Measurements from ENCODE around the gene TMEM9. TPM values are rescaled to one million over a fixed set of nuclear protein-coding genes. Genes with fewer than 3 reads are reported as not detected.

TMEM9 gene
- total RNA-seq, 2 experiments from 2014 or later: 15.7 to 16.5 TPM

DNA sequence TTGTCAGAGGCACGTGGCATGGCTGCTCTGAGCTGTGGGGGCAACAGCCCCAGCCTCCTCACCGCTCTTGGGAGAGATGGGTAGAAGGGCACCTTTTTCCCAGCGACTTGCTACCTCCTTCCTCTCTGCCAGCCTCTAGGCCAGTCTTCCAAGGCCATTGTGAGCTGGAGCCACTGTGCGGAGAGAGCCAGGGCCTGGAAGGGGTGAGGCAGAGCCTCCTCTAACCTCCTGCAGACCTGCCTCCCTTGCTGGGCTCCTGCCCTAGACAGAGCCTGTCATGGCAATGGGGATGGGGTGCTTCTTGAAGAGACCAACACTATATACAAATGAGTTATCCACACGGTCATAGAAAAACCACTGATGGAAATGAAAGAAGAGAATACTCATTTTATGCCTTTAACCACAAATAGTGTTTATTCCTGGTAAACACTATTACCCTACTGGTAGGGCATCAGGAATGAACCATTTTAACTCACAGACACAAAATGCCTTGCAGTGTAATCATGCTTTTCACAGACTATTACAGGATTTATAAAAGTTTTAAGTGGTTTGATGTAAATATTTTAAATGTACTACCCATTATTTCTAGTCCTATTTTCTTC is 31.4 kb upstream of the TMEM9 start:
- H3K36me3 Mint-ChIP-seq (ENCODE audit: low read depth): no peaks in the 10 kb centered on the region
- no peaks in the 10 kb centered on the region for H3K4me1 ChIP-seq (ENCODE audit: insufficient read depth, low read length)
- ChIA-PET CTCF (no interaction called here), POLR2A (no interaction called here)
- peaks cover 42% of the 10 kb centered on the region for H3K27me3 Mint-ChIP-seq
- TF ChIP-seq, protein P1, sequence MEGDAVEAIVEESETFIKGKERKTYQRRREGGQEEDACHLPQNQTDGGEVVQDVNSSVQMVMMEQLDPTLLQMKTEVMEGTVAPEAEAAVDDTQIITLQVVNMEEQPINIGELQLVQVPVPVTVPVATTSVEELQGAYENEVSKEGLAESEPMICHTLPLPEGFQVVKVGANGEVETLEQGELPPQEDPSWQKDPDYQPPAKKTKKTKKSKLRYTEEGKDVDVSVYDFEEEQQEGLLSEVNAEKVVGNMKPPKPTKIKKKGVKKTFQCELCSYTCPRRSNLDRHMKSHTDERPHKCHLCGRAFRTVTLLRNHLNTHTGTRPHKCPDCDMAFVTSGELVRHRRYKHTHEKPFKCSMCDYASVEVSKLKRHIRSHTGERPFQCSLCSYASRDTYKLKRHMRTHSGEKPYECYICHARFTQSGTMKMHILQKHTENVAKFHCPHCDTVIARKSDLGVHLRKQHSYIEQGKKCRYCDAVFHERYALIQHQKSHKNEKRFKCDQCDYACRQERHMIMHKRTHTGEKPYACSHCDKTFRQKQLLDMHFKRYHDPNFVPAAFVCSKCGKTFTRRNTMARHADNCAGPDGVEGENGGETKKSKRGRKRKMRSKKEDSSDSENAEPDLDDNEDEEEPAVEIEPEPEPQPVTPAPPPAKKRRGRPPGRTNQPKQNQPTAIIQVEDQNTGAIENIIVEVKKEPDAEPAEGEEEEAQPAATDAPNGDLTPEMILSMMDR (IDR thresholded peaks at IDR 0.05): no peak
- no peaks in the 10 kb centered on the region for H3K36me3 ChIP-seq (ENCODE audit: insufficient read depth, low read length)
- peaks cover 5 to 7% of the 10 kb centered on the region in 2 experiments for H3K27me3 ChIP-seq (ENCODE audit: control insufficient read depth in 1 of 2, insufficient read depth in 2 of 2, low read length in 2 of 2)
- no peak overlapping the region for H3K27ac ChIP-seq (ENCODE audit: low read depth in 1 of 2, low read length in 2 of 2)
- no peaks in the 10 kb centered on the region for H3K9me3 ChIP-seq (ENCODE audit: control insufficient read depth in 1 of 2, insufficient read depth in 1 of 2, low read length in 2 of 2)
- no peak for DNase-seq
- H3K9me3 Mint-ChIP-seq: no peaks in the 10 kb centered on the region
- intact Hi-C loops (cut with DNase I, micrococcal nuclease): loop anchor here in 1 of 2 experiments (1.0 kb wide), 1 partner anchor 35 kb away; no protein-coding TSS in a partner anchor
- H3K4me3 Mint-ChIP-seq: no peak overlapping the region
- H3K27ac Mint-ChIP-seq: no peak overlapping the region
- no peak for ATAC-seq (ENCODE audit: poor library complexity)
- H3K4me1 Mint-ChIP-seq (ENCODE audit: low read depth): no peaks in the 10 kb centered on the region
- no peak overlapping the region for H3K4me3 ChIP-seq (ENCODE audit: low read length)

DNA sequence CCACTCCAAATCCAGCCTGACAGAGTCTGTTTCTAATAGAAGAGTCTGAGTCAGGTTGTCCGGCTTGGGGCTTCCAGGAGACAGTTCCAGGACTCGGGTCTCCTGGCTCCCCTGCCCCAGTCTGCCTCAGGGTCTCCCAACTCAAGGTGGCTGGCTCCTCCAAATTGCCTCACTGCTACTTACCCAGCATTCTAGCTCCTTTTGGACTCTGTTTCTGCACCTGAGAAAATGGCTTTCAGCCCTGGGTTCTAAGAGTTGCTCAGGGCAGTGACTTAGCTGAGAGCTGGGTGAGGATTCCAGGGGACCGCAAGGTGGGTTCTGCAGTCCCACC is 30.8 kb upstream of the TMEM9 start:
- no peak overlapping the region for H3K27ac ChIP-seq (ENCODE audit: low read depth in 1 of 2, low read length in 2 of 2)
- H3K4me1 ChIP-seq (ENCODE audit: insufficient read depth, low read length): no peaks in the 10 kb centered on the region
- ATAC-seq (ENCODE audit: poor library complexity) (no peak), DNase-seq (no peak)
- Mint-ChIP-seq H3K27ac (no peak overlapping the region), H3K36me3 (ENCODE audit: low read depth) (no peaks in the 10 kb centered on the region), H3K4me3 (no peak overlapping the region), H3K9me3 (no peaks in the 10 kb centered on the region), H3K4me1 (ENCODE audit: low read depth) (no peaks in the 10 kb centered on the region), H3K27me3 (peaks cover 43% of the 10 kb centered on the region)
- no peaks in the 10 kb centered on the region for H3K9me3 ChIP-seq (ENCODE audit: control insufficient read depth in 1 of 2, insufficient read depth in 1 of 2, low read length in 2 of 2)
- H3K4me3 ChIP-seq (ENCODE audit: low read length): no peak overlapping the region
- POLR2A ChIA-PET: no interaction called here
- H3K27me3 ChIP-seq (ENCODE audit: control insufficient read depth in 1 of 2, insufficient read depth in 2 of 2, low read length in 2 of 2): peaks cover 5% of the 10 kb centered on the region in 2 experiments
- H3K36me3 ChIP-seq (ENCODE audit: insufficient read depth, low read length): no peaks in the 10 kb centered on the region
- CTCF ChIA-PET: no interaction called here
- TF ChIP-seq, protein P1 (IDR thresholded peaks at IDR 0.05): no peak
- intact Hi-C loops (cut with DNase I, micrococcal nuclease): loop anchor here in 1 of 2 experiments (1.0 kb wide), 1 partner anchor 35 kb away; no protein-coding TSS in a partner anchor

DNA sequence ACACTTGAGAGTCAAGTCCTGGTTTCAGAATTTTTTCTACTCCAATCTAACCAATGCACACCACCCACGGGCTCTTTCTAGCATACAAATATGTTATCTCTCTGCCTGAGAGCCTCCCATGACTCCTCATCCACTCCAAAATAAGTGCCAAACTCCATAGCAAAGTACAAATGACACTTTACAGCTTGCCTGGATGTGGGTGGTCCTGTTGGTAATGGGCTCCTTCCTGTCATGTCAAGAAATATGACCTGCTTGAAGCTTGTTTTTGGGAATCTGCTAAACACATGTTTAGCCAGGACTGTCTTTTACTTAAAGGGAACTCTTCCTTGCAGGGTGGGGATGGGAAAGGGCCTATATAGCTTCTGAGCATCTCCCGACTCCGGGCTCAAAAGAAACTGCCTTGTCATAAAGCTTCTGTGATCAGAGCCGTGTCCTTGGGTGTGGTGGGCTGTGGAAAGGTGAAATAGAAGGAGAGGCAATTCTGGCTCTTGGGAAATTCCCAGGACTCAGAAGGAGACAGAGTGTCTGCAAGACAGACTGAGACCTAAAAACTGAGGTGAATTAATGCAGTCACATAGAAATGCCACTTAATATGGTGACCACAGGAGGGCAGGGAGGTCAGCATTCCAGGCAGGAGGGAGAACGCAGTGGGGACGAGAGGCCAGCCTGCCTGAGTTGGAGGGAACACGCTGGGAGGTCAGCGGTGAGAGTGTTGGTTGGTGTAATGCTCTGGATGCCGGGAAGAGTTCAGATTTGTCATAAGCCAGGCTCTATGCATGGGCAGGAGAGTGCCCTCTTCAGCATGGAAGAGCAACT is 30.2 kb upstream of the TMEM9 start:
- no peak overlapping the region for H3K27ac Mint-ChIP-seq
- DNase-seq (peak in 1 of 14 experiments; percentile 29), ATAC-seq (ENCODE audit: poor library complexity) (no peak)
- Histone ChIP-seq H3K4me3 (ENCODE audit: low read length) (no peak overlapping the region), H3K27ac (ENCODE audit: low read depth in 1 of 2, low read length in 2 of 2) (no peak overlapping the region), H3K9me3 (ENCODE audit: control insufficient read depth in 1 of 2, insufficient read depth in 1 of 2, low read length in 2 of 2) (no peaks in the 10 kb centered on the region), H3K4me1 (ENCODE audit: insufficient read depth, low read length) (no peaks in the 10 kb centered on the region), H3K27me3 (ENCODE audit: control insufficient read depth in 1 of 2, insufficient read depth in 2 of 2, low read length in 2 of 2) (peaks cover 5% of the 10 kb centered on the region in 2 experiments), H3K36me3 (ENCODE audit: insufficient read depth, low read length) (no peaks in the 10 kb centered on the region)
- H3K4me3 Mint-ChIP-seq: no peak overlapping the region
- H3K4me1 Mint-ChIP-seq (ENCODE audit: low read depth): no peaks in the 10 kb centered on the region
- H3K36me3 Mint-ChIP-seq (ENCODE audit: low read depth): no peaks in the 10 kb centered on the region
- H3K9me3 Mint-ChIP-seq: no peaks in the 10 kb centered on the region
- intact Hi-C loops (cut with DNase I, micrococcal nuclease): loop anchor here in 1 of 2 experiments (1.0 kb wide), 1 partner anchor 34 kb away; no protein-coding TSS in a partner anchor
- POLR2A ChIA-PET: no interaction called here
- H3K27me3 Mint-ChIP-seq: peaks cover 44% of the 10 kb centered on the region
- TF ChIP-seq, protein P1 (IDR thresholded peaks at IDR 0.05): peak; percentile 25
- CTCF ChIA-PET: no interaction called here

Measured in CD4-positive, alpha-beta T cell (primary cell).